Measurements from ENCODE around the gene FBXL13.
"Not testable (repeated sequence)": the region's sequence is repeated elsewhere in the genome, so short reads cannot be mapped to it uniquely, and the experiment has no call there.

The FBXL13 gene

GRCh38 chr7:102859084-102859798 is 215.4 kb downstream of the FBXL13 start:
- Histone ChIP-seq H3K27ac (ENCODE audit: low read depth, low read length, severe bottlenecking) (no peak overlapping the region), H3K9me3 (ENCODE audit: control insufficient read depth, low read length) (no peaks in the 10 kb centered on the region), H3K4me1 (ENCODE audit: control insufficient read depth, insufficient read depth, low read length, poor library complexity, severe bottlenecking) (peaks cover 10% of the 10 kb centered on the region), H3K36me3 (ENCODE audit: control insufficient read depth, insufficient read depth, low read length) (no peaks in the 10 kb centered on the region), H3K4me3 (ENCODE audit: extremely low read depth, insufficient read depth, low read length, poor library complexity, severe bottlenecking) (no peak overlapping the region)
- WGBS, 2 experiments (ENCODE audit: insufficient coverage in 2 of 2): 57 to 94% methylated on average over 1 to 3 of the region's 4 CpGs

- Histone ChIP-seq H3K27ac (ENCODE audit: low read depth, low read length, severe bottlenecking) (no peak overlapping the region), H3K36me3 (ENCODE audit: control insufficient read depth, insufficient read depth, low read length) (no peaks in the 10 kb centered on the region), H3K9me3 (ENCODE audit: control insufficient read depth, low read length) (no peaks in the 10 kb centered on the region), H3K4me3 (ENCODE audit: extremely low read depth, insufficient read depth, low read length, poor library complexity, severe bottlenecking) (no peak overlapping the region), H3K4me1 (ENCODE audit: control insufficient read depth, insufficient read depth, low read length, poor library complexity, severe bottlenecking) (no peaks in the 10 kb centered on the region)
These were observed 218.6 kb downstream of the FBXL13 start for GRCh38 chr7:102856036-102856435.

- no peak overlapping the region for H3K27ac ChIP-seq (ENCODE audit: low read depth, low read length, severe bottlenecking)
- no peaks in the 10 kb centered on the region for H3K9me3 ChIP-seq (ENCODE audit: control insufficient read depth, low read length)
- no peaks in the 10 kb centered on the region for H3K4me1 ChIP-seq (ENCODE audit: control insufficient read depth, insufficient read depth, low read length, poor library complexity, severe bottlenecking)
- 40% methylated on average over 1 of the region's 3 CpGs; no CpG with 5 or more reads in 1 of the 2 experiments for WGBS, 2 experiments (ENCODE audit: insufficient coverage in 2 of 2)
- H3K4me3 ChIP-seq (ENCODE audit: extremely low read depth, insufficient read depth, low read length, poor library complexity, severe bottlenecking): no peak overlapping the region
- no peaks in the 10 kb centered on the region for H3K36me3 ChIP-seq (ENCODE audit: control insufficient read depth, insufficient read depth, low read length)
These were observed 225.1 kb downstream of the FBXL13 start for GRCh38 chr7:102849538-102849937.

- no peak overlapping the region for H3K4me3 ChIP-seq (ENCODE audit: extremely low read depth, insufficient read depth, low read length, poor library complexity, severe bottlenecking)
- no peaks in the 10 kb centered on the region for H3K4me1 ChIP-seq (ENCODE audit: control insufficient read depth, insufficient read depth, low read length, poor library complexity, severe bottlenecking)
- H3K9me3 ChIP-seq (ENCODE audit: control insufficient read depth, low read length): no peaks in the 10 kb centered on the region
- H3K36me3 ChIP-seq (ENCODE audit: control insufficient read depth, insufficient read depth, low read length): no peaks in the 10 kb centered on the region
- no peak overlapping the region for H3K27ac ChIP-seq (ENCODE audit: low read depth, low read length, severe bottlenecking)
- 88% methylated on average over 2 to 3 of the region's 5 CpGs for WGBS, 2 experiments (ENCODE audit: insufficient coverage in 2 of 2)
These were observed 225.5 kb downstream of the FBXL13 start for GRCh38 chr7:102849079-102849478.

GRCh38 chr7:102845346-102845745 is 229.2 kb downstream of the FBXL13 start:
- Histone ChIP-seq H3K4me1 (ENCODE audit: control insufficient read depth, insufficient read depth, low read length, poor library complexity, severe bottlenecking) (no peaks in the 10 kb centered on the region), H3K9me3 (ENCODE audit: control insufficient read depth, low read length) (no peaks in the 10 kb centered on the region), H3K4me3 (ENCODE audit: extremely low read depth, insufficient read depth, low read length, poor library complexity, severe bottlenecking) (no peak overlapping the region), H3K27ac (ENCODE audit: low read depth, low read length, severe bottlenecking) (no peak overlapping the region), H3K36me3 (ENCODE audit: control insufficient read depth, insufficient read depth, low read length) (no peaks in the 10 kb centered on the region)
- WGBS, 2 experiments (ENCODE audit: insufficient coverage in 2 of 2): 77 to 88% methylated on average over 2 of the region's 2 CpGs

GRCh38 chr7:102843850-102844249 is 230.7 kb downstream of the FBXL13 start:
- no peaks in the 10 kb centered on the region for H3K36me3 ChIP-seq (ENCODE audit: control insufficient read depth, insufficient read depth, low read length)
- H3K9me3 ChIP-seq (ENCODE audit: control insufficient read depth, low read length): no peaks in the 10 kb centered on the region
- no peak overlapping the region for H3K27ac ChIP-seq (ENCODE audit: low read depth, low read length, severe bottlenecking)
- H3K4me1 ChIP-seq (ENCODE audit: control insufficient read depth, insufficient read depth, low read length, poor library complexity, severe bottlenecking): no peaks in the 10 kb centered on the region
- 94 to 97% methylated on average over 3 of the region's 3 CpGs for WGBS, 2 experiments (ENCODE audit: insufficient coverage in 2 of 2)
- H3K4me3 ChIP-seq (ENCODE audit: extremely low read depth, insufficient read depth, low read length, poor library complexity, severe bottlenecking): no peak overlapping the region

- Histone ChIP-seq H3K4me1 (ENCODE audit: control insufficient read depth, insufficient read depth, low read length, poor library complexity, severe bottlenecking) (peaks cover under 1% of the 10 kb centered on the region), H3K4me3 (ENCODE audit: extremely low read depth, insufficient read depth, low read length, poor library complexity, severe bottlenecking) (no peak overlapping the region), H3K36me3 (ENCODE audit: control insufficient read depth, insufficient read depth, low read length) (no peaks in the 10 kb centered on the region), H3K27ac (ENCODE audit: low read depth, low read length, severe bottlenecking) (no peak overlapping the region), H3K9me3 (ENCODE audit: control insufficient read depth, low read length) (no peaks in the 10 kb centered on the region)
These were observed 232.3 kb downstream of the FBXL13 start for GRCh38 chr7:102842284-102842683.

- Histone ChIP-seq H3K27ac (ENCODE audit: low read depth, low read length, severe bottlenecking) (no peak overlapping the region), H3K36me3 (ENCODE audit: control insufficient read depth, insufficient read depth, low read length) (no peaks in the 10 kb centered on the region), H3K9me3 (ENCODE audit: control insufficient read depth, low read length) (no peaks in the 10 kb centered on the region), H3K4me3 (ENCODE audit: extremely low read depth, insufficient read depth, low read length, poor library complexity, severe bottlenecking) (no peak overlapping the region), H3K4me1 (ENCODE audit: control insufficient read depth, insufficient read depth, low read length, poor library complexity, severe bottlenecking) (peaks cover 10% of the 10 kb centered on the region)
- 100% methylated on average over 1 of the region's 2 CpGs; no CpG with 5 or more reads in 1 of the 2 experiments for WGBS, 2 experiments (ENCODE audit: insufficient coverage in 2 of 2)
These were observed 233.3 kb downstream of the FBXL13 start for GRCh38 chr7:102841290-102841689.

GRCh38 chr7:102840404-102840803 is 234.2 kb downstream of the FBXL13 start:
- WGBS, 2 experiments (ENCODE audit: insufficient coverage in 2 of 2): 100% methylated on average over 1 of the region's 3 CpGs
- no peaks in the 10 kb centered on the region for H3K36me3 ChIP-seq (ENCODE audit: control insufficient read depth, insufficient read depth, low read length)

GRCh38 chr7:102838572-102839101 is 236.0 kb downstream of the FBXL13 start:
- not testable (repeated sequence) for H3K27ac ChIP-seq (ENCODE audit: low read depth, low read length, severe bottlenecking); H3K36me3 ChIP-seq (ENCODE audit: control insufficient read depth, insufficient read depth, low read length); H3K4me3 ChIP-seq (ENCODE audit: extremely low read depth, insufficient read depth, low read length, poor library complexity, severe bottlenecking); H3K9me3 ChIP-seq (ENCODE audit: control insufficient read depth, low read length)
- 91 to 96% methylated on average over 7 to 10 of the region's 10 CpGs for WGBS, 2 experiments (ENCODE audit: insufficient coverage in 2 of 2)
- H3K4me1 ChIP-seq (ENCODE audit: control insufficient read depth, insufficient read depth, low read length, poor library complexity, severe bottlenecking): peaks cover 15% of the 10 kb centered on the region

More at GRCh38 chr7:102840404-102840803, 234.2 kb downstream of the FBXL13 start:
- Histone ChIP-seq H3K9me3 (ENCODE audit: control insufficient read depth, low read length) (no peaks in the 10 kb centered on the region), H3K4me1 (ENCODE audit: control insufficient read depth, insufficient read depth, low read length, poor library complexity, severe bottlenecking) (peaks cover 15% of the 10 kb centered on the region), H3K27ac (ENCODE audit: low read depth, low read length, severe bottlenecking) (no peak overlapping the region), H3K4me3 (ENCODE audit: extremely low read depth, insufficient read depth, low read length, poor library complexity, severe bottlenecking) (no peak overlapping the region)

GRCh38 chr7:102837802-102838201 is 236.8 kb downstream of the FBXL13 start:
- 100% methylated on average over 1 of the region's 3 CpGs for WGBS, 2 experiments (ENCODE audit: insufficient coverage in 2 of 2)
- H3K9me3 ChIP-seq (ENCODE audit: control insufficient read depth, low read length): no peaks in the 10 kb centered on the region
- peaks cover 15% of the 10 kb centered on the region for H3K4me1 ChIP-seq (ENCODE audit: control insufficient read depth, insufficient read depth, low read length, poor library complexity, severe bottlenecking)
- no peaks in the 10 kb centered on the region for H3K36me3 ChIP-seq (ENCODE audit: control insufficient read depth, insufficient read depth, low read length)
- H3K4me3 ChIP-seq (ENCODE audit: extremely low read depth, insufficient read depth, low read length, poor library complexity, severe bottlenecking): no peak overlapping the region
- H3K27ac ChIP-seq (ENCODE audit: low read depth, low read length, severe bottlenecking): no peak overlapping the region

Data from mesodermal cell (in vitro differentiated cells).